ENCODE data around the gene IRF3.

Gene IRF3

DNA sequence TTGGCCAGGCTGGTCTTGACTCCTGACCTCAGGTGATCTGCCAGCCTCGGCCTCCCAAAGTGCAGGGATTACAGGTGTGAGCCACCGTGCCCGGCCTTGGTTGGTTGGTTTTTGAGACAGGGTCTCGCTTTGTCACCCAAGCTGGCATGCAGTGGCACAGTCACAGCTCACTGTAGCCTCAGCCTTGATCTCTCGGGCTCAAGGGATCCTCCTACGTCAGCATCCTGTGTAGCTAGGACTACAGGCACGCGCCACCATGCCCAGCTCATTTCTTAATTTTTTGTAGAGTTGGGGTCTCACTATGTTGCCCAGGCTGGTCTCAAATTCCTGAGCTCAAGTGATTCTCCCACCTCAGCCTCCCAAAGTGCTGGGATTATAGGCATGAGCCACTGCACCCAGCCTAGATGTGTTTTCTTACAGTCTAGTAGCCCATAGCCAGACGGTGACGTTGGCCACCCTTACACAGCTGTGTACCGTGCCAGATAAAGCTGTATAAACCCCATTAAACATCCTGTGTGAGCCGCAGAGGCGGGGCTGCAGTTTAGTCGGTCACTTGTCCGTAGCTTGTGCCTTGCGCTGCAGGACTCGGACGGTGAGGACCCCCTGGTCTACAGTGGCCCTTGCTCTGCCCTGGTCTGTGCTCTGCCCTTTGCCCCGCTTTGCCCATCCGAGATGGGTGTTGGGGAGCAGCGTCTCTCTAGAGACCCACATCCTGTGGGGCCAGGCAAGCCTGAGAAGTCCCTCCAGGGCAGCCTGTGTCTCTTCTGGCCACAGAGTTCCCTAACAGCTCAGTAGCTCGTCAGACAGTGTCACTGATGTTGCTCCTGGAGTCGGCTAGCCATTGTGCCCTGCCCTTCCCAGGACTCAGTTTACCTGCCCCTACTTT, 9.8 kb downstream of the IRF3 start:
- H3K27ac ChIP-seq = no peak overlapping the region
- TF ChIP-seq, protein P1, sequence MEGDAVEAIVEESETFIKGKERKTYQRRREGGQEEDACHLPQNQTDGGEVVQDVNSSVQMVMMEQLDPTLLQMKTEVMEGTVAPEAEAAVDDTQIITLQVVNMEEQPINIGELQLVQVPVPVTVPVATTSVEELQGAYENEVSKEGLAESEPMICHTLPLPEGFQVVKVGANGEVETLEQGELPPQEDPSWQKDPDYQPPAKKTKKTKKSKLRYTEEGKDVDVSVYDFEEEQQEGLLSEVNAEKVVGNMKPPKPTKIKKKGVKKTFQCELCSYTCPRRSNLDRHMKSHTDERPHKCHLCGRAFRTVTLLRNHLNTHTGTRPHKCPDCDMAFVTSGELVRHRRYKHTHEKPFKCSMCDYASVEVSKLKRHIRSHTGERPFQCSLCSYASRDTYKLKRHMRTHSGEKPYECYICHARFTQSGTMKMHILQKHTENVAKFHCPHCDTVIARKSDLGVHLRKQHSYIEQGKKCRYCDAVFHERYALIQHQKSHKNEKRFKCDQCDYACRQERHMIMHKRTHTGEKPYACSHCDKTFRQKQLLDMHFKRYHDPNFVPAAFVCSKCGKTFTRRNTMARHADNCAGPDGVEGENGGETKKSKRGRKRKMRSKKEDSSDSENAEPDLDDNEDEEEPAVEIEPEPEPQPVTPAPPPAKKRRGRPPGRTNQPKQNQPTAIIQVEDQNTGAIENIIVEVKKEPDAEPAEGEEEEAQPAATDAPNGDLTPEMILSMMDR (conservative IDR thresholded peaks at IDR 0.05) = no peak

DNA sequence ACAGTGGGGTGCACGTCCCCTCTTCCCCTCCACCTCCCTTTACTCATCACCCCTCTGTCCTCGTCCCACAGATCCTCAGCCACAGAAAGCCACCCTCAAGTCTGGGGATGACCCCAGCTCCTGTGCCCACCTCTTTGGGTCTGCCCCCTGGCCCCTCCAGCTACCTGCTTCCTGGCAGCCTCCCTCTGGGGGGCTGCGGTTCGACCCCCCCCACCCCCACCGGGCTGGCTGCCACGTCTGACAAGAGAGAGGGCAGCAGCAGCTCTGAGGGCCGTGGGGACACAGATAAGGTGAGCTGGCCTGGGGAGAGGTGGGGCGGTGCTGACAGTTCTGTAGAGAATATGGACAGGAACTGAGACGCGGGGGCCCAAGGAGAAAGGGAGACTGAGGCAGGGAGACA, 11.1 kb downstream of the IRF3 start:
- TF ChIP-seq, protein P1 (conservative IDR thresholded peaks at IDR 0.05) = no peak
- no peak overlapping the region for H3K27ac ChIP-seq

GRCh38 chr19:49653466-49653806, 12.2 kb downstream of the IRF3 start:
- TF ChIP-seq, protein P1 (conservative IDR thresholded peaks at IDR 0.05) = no peak
- H3K27ac ChIP-seq = no peak overlapping the region

GRCh38 chr19:49652551-49653465, 12.8 kb downstream of the IRF3 start:
- TF ChIP-seq, protein P1 (conservative IDR thresholded peaks at IDR 0.05) = no peak

DNA sequence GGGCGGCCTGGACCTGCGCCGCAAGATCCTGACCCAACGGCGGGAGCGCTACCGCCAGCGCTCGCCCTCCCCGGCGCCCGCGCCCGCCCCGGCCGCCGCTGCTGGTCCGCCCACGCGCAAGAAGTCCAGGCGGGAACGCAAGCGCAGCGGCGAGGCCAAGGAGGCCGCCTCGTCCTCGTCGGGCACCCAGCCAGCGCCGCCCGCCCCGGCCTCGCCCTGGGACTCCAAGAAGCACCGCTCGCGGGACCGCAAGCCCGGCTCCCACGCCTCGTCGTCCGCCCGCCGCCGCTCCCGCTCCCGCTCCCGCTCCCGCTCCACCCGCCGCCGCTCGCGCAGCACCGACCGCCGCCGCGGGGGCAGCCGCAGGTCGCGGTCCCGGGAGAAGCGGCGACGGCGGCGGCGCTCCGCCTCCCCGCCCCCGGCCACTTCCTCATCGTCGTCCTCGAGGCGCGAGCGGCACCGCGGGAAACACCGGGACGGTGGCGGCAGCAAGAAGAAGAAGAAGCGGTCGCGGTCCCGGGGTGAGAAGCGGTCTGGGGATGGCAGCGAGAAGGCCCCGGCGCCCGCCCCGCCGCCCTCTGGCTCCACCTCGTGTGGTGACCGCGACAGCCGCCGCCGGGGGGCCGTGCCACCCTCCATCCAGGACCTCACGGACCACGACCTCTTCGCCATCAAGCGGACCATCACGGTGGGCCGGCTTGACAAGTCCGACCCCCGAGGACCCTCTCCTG, 13.7 kb downstream of the IRF3 start:
- TF ChIP-seq, protein P1 (conservative IDR thresholded peaks at IDR 0.05) = no peak
- no peak overlapping the region for H3K27ac ChIP-seq

More at GRCh38 chr19:49652551-49653465, 12.8 kb downstream of the IRF3 start:
- no peak overlapping the region for H3K27ac ChIP-seq

DNA sequence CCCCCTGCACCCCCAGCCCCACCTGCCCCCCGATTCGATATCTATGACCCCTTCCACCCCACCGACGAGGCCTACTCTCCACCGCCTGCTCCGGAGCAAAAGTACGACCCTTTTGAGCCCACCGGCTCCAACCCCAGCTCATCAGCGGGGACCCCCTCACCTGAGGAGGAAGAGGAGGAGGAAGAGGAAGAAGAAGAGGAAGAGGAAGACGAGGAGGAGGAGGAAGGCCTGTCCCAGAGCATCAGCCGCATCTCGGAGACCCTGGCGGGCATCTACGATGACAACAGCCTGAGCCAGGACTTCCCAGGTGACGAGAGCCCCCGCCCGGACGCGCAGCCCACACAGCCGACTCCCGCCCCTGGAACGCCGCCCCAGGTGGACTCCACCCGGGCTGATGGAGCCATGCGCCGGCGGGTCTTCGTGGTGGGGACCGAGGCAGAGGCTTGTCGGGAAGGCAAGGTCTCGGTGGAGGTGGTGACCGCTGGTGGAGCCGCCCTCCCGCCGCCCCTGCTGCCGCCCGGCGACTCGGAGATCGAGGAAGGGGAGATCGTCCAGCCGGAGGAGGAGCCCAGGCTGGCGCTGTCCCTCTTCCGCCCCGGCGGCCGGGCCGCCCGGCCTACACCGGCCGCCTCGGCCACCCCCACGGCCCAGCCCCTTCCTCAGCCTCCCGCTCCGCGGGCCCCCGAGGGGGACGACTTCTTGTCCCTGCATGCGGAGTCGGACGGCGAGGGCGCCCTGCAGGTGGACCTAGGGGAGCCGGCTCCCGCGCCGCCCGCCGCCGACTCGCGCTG, 14.4 kb downstream of the IRF3 start:
- TF ChIP-seq, protein P1 (conservative IDR thresholded peaks at IDR 0.05) = no peak
- no peak overlapping the region for H3K27ac ChIP-seq

Data from VCaP (cell line).